AG04450 (cell line): ENCODE results near the gene MACF1. TPM values are rescaled to one million over a fixed set of nuclear protein-coding genes. Genes with fewer than 3 reads are reported as not detected.

Source experiments
- CTCF ChIA-PET: fragments of 300-600, 350-600 bp; formaldehyde crosslinking; extraction: SDS; loops from one replicate; lab custom pipeline; 2022; ENCODE audit warnings: antibody characterized with exemption, inconsistent platforms; lab: Charles Lee
- POLR2A ChIA-PET: fragments of 350-600 bp; formaldehyde crosslinking; extraction: SDS; loops from one replicate; lab custom pipeline; 2021; ENCODE audit warnings: antibody characterized with exemption, inconsistent platforms; lab: Yijun Ruan, JAX
- DNase-seq: peaks from one replicate; pipeline ENCODE4 v3.0.0-alpha.2; 2011; ENCODE audit warnings: low read depth, low spot score
- H3K27ac ChIP-seq: one replicate; pipeline ENCODE4 v1.5.1; 2012; ENCODE audit warnings: low read depth, low read length, control low read depth
- H3K27me3 ChIP-seq: one replicate; pipeline ENCODE4 v1.6.0; 2012; ENCODE audit warnings: low read length; ENCODE audit not compliant: control insufficient read depth, insufficient read depth
- H3K4me3 ChIP-seq: 2 replicates; pipeline ENCODE4 v1.5.1; 2011; ENCODE audit warnings: mild to moderate bottlenecking, low read depth, low read length, control low read depth
- H3K9me3 ChIP-seq: 2 replicates; pipeline ENCODE4 v1.5.1; 2012; ENCODE audit warnings: low read length; ENCODE audit not compliant: control insufficient read depth, insufficient read depth
- CTCF ChIP-seq: IDR thresholded peaks from 2 replicates; pipeline ENCODE4 v1.5.1; 2011; ENCODE audit warnings: low read depth, low read length, control low read depth, inconsistent platforms
- polyA plus RNA-seq: library from polyadenylated mRNA; depleted of rRNA; stranded (reverse); fragments of >200 nt; gene quantifications from 2 replicates; pipeline ENCODE4 v1.2.3, GENCODE V29; 2011

MACF1 gene
- polyA plus RNA-seq, 1 experiment, result 118 TPM

DNA sequence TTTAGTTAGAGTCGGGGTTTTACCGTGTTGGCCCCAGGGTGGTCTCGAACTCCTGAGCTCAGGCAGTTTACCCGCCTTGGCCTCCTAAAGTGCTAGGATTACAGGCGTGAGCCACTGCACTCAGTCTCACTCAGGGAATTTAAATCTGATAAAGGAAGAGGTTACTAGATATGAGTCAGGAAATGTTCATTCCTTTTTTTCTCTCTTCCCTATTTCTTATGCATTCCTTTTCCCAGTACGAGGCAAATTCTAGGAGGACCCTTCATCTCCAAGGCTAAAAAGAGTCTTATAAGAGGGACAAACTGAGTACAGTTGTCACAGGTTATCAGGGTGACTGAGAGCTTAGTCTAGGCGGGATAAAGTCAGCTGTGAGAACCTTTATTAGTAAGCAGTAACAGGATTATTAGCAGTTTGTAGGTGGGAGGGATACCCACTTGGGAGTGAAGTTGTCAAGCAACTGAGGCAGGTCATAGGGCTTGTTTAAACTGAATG lies 9.1 kb downstream of the MACF1 start:
- no peak for DNase-seq
- Histone ChIP-seq H3K9me3 (no peaks in the 10 kb centered on the region), H3K27me3 (no peaks in the 10 kb centered on the region), H3K27ac (peak overlapping the region; percentile 76), H3K4me3 (no peak overlapping the region)
- CTCF ChIA-PET, result interaction anchor here (1.1 to 4.0 kb wide), 5 partner anchors 9 to 115 kb away, joined by 3 to 18 read pairs (median 12); partner anchors contain the start of gene MACF1
- no peak for TF ChIP-seq CTCF
- POLR2A ChIA-PET, result interaction anchor here (1.1 to 2.6 kb wide), 2 partner anchors 9 to 55 kb away, joined by 3 to 9 read pairs; partner anchors contain the start of gene MACF1

- peak overlapping the region; percentile 76 for H3K27ac ChIP-seq
- CTCF ChIA-PET, result interaction anchor here (1.9 to 4.0 kb wide), 4 partner anchors 9 to 116 kb away, joined by 11 to 18 read pairs (median 14); partner anchors contain the start of gene MACF1
- H3K27me3 ChIP-seq, result no peaks in the 10 kb centered on the region
- no peaks in the 10 kb centered on the region for H3K9me3 ChIP-seq
- no peak for DNase-seq
- no peak for TF ChIP-seq CTCF
- no peak overlapping the region for H3K4me3 ChIP-seq
- POLR2A ChIA-PET, result interaction anchor here (0.8 to 2.6 kb wide), 3 partner anchors 9 to 56 kb away, joined by 3 to 9 read pairs (median 5); partner anchors contain the start of gene MACF1
These were observed 9.7 kb downstream of the MACF1 start for GRCh38 chr1:39214021-39214713.

DNA sequence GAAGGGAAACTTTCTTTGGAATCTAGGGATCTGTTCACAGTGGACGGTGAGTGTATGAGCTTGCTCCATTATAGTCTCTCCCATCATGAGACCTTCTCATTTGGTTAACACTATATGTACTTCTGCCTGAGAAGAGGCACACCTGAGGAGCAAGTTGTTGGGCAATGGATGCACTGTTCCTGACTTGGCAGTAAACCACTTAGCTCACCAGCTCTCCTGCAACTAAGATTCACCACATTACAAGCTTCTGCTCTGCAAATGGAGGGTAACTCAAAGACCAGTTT lies 10.2 kb downstream of the MACF1 start:
- ChIA-PET CTCF (interaction anchor here (1.9 to 4.0 kb wide), 4 partner anchors 10 to 116 kb away, joined by 11 to 18 read pairs (median 14); partner anchors contain the start of gene MACF1), POLR2A (interaction anchor here (0.8 to 2.6 kb wide), 2 partner anchors 10 to 20 kb away, joined by 5 to 9 read pairs; partner anchors contain the start of gene MACF1)
- peak overlapping the region; percentile 12 for H3K27ac ChIP-seq
- no peak for DNase-seq
- no peaks in the 10 kb centered on the region for H3K9me3 ChIP-seq
- no peaks in the 10 kb centered on the region for H3K27me3 ChIP-seq
- no peak for TF ChIP-seq CTCF
- H3K4me3 ChIP-seq, result no peak overlapping the region

- Histone ChIP-seq H3K27ac (peak overlapping the region; percentile 13), H3K27me3 (no peaks in the 10 kb centered on the region)
- POLR2A ChIA-PET, result interaction anchor here (0.9 to 2.6 kb wide), 2 partner anchors 10 to 11 kb away, joined by 3 to 9 read pairs; partner anchors contain the start of gene MACF1
These were observed 10.7 kb downstream of the MACF1 start for GRCh38 chr1:39214998-39215873.

More at GRCh38 chr1:39214998-39215873, 10.7 kb downstream of the MACF1 start:
- no peak for TF ChIP-seq CTCF
- no peaks in the 10 kb centered on the region for H3K9me3 ChIP-seq
- CTCF ChIA-PET, result interaction anchor here (1.9 to 4.0 kb wide), 4 partner anchors 10 to 117 kb away, joined by 11 to 18 read pairs (median 14); partner anchors contain the start of gene MACF1
- no peak for DNase-seq
- H3K4me3 ChIP-seq, result no peak overlapping the region
